Transverse colon (tissue), 4 donors: ENCODE results near the gene ADH5. TPM values are rescaled to one million over a fixed set of nuclear protein-coding genes. Genes with fewer than 3 reads are reported as not detected.
"Not testable (repeated sequence)": the region's sequence is repeated elsewhere in the genome, so short reads cannot be mapped to it uniquely, and the experiment has no call there.

ENCODE experiments used
- DNase-seq: peaks from one replicate; pipeline ENCODE4 v3.0.0-alpha.2; 2019
- H3K27ac ChIP-seq, 4 donors: fragments of 200-600 bp; sonication (generic); 2 replicates each; pipeline ENCODE4 v1.5.1; 2016 to 2018; ENCODE audit warnings: inconsistent platforms in 4 of 4
- H3K27me3 ChIP-seq: fragments of 200-600 bp; sonication (generic); 2 replicates; pipeline ENCODE4 v1.5.1; 2017; ENCODE audit warnings: inconsistent platforms
- H3K36me3 ChIP-seq, 4 donors: fragments of 200-600 bp; sonication (generic); 2 replicates each; pipeline ENCODE4 v1.5.1; 2017 to 2019; ENCODE audit warnings: inconsistent platforms in 4 of 4
- H3K4me1 ChIP-seq, 4 donors: fragments of 200-600 bp; sonication (generic); 2 replicates each; pipeline ENCODE4 v1.5.1; 2017 to 2020; ENCODE audit warnings: inconsistent platforms in 4 of 4
- H3K4me3 ChIP-seq, 4 donors: fragments of 200-600 bp; sonication (generic); 1 replicate in 1 of 4; 2 replicates in 3 of 4; pipeline versions ENCODE4 v1.5.1 to v1.6.1; 2017 to 2019; ENCODE audit warnings: inconsistent platforms in 4 of 4
- H3K9me3 ChIP-seq, 2 donors: fragments of 200-600 bp; sonication (generic); 2 replicates each; pipeline ENCODE4 v1.5.1; 2017 to 2019; ENCODE audit warnings: inconsistent platforms in 2 of 2
- EP300 ChIP-seq: sonication (generic); formaldehyde crosslinking; IDR thresholded peaks from one replicate; pipeline ENCODE4 v1.6.1; 2017; ENCODE audit warnings: antibody characterized with exemption, low read depth
- POLR2A ChIP-seq: fragments of 450-650 bp; IDR thresholded peaks from one replicate; pipeline ENCODE4 v1.6.1; 2016; ENCODE audit warnings: antibody characterized with exemption, mild to moderate bottlenecking, moderate library complexity
- POLR2AphosphoS5 ChIP-seq, 3 donors: sonication (generic); formaldehyde crosslinking; IDR thresholded peaks; one replicate each; pipeline ENCODE4 v1.6.1; 2016; ENCODE audit warnings: antibody characterized with exemption in 3 of 3
- WGBS, 2 donors: methylation state at CpG; one replicate each; pipeline ENCODE4 v1.1.5; 2018; ENCODE audit warnings: low coverage in 1 of 2; 5-methylcytosine and 5-hydroxymethylcytosine counted together
- in situ Hi-C, 4 donors: fragments of 200-750 bp; cut with MboI; loops; one replicate each; pipeline versions ENCODE4 v1.15.0 to v1.15.1; 2017; ENCODE audit warnings: low sequenced_read_pairs in 3 of 4, low pct_ligation_motif_present in 1 of 4, low pct_unique_long_range_greater_than_20kb in 1 of 4
- intact Hi-C: fragments of 100-400 bp; cut with DNase I; formaldehyde crosslinking; loops from one replicate; pipeline ENCODE4 v1.15.1; 2023; ENCODE audit warnings: low total_unique reads
- total RNA-seq, 4 donors: library from RNA; depleted of rRNA; stranded (reverse); fragments of >200 nt; gene quantifications; one replicate each; pipeline ENCODE4 v1.1.0, GENCODE V29; 2016
- TF ChIP-seq, protein P1 (sequence below), 5 experiments: fragments of 200-600 bp in 3 of 5; fragments of 450-650 bp in 2 of 5; sonication (generic) in 3 of 5; IDR thresholded peaks; 1 replicate in 2 of 5; 2 replicates in 3 of 5; pipeline ENCODE4 v1.5.1; 2016 to 2017; ENCODE audit warnings: antibody characterized with exemption in 5 of 5, inconsistent platforms in 3 of 5, mild to moderate bottlenecking in 2 of 5, moderate library complexity in 1 of 5

Gene ADH5
- total RNA-seq, 4 donors from 2014 or later: 63.3 to 159 (median 111) TPM

DNA sequence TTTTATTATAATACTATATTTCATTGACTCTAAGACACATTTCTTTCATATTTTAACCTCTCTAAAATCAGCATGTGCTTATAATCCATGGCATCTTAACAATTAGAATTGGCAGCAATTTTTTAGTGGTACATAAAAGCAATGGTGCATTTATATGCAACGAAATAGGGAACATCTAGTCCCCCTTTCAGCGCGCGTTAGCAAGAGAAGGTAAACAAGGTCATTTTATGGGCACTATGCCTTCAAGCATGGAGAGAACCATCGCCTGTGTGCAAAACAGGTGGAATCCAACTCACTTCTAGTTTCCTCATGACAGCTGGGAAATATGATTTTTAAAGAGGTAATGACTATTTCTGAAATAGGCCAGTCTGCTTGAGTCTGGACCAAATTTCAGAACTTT, 6.4 kb downstream of the ADH5 start:
- intact Hi-C loops: no loop called here
- peak overlapping the region in 2 of 4 donors; percentile 0 to 50 for H3K27ac ChIP-seq
- H3K4me1 ChIP-seq: peaks cover 7 to 88% (median 40%) of the 10 kb centered on the region in 4 donors
- no peaks in the 10 kb centered on the region for H3K27me3 ChIP-seq
- in situ Hi-C loops: no loop called here
- H3K4me3 ChIP-seq: no peak overlapping the region
- WGBS, 2 donors: 47 to 55% methylated on average over 2 to 5 of the region's 5 CpGs
- DNase-seq: no peak
- no peaks in the 10 kb centered on the region for H3K9me3 ChIP-seq
- no peak for TF ChIP-seq POLR2A
- H3K36me3 ChIP-seq: peaks cover 0 to 29% (median 12%) of the 10 kb centered on the region in 4 donors

DNA sequence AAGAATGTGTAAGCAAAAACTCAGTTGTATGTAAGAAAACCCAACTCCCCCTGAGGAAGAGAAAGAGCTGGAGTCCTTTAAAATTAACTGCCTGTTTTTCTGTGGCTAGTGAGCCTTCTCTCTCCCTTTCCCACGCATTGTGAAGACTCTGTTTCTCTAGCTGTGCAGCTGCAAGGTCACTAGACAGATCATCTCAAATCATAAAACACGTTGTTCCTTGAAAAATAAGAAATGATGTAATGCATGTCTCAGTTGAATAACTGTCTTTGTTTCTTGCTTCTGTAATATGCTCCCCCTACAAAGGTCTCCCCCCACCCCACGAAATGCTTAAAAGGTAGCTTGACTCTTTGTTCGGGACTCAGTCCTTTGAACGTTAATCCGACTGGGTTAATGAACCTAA, 7.7 kb downstream of the ADH5 start:
- H3K9me3 ChIP-seq, H3K4me3 ChIP-seq, H3K27me3 ChIP-seq, in situ Hi-C loops, intact Hi-C loops, DNase-seq: not testable (repeated sequence)
- H3K36me3 ChIP-seq: peaks cover 0 to 42% (median 14%) of the 10 kb centered on the region in 4 donors
- H3K27ac ChIP-seq: peak overlapping the region in 3 of 4 donors; percentile 42 to 62 (median 57)
- 16 to 55% methylated on average over 6 of the region's 6 CpGs for WGBS, 2 donors
- peaks cover 7 to 88% (median 42%) of the 10 kb centered on the region in 4 donors for H3K4me1 ChIP-seq

DNA sequence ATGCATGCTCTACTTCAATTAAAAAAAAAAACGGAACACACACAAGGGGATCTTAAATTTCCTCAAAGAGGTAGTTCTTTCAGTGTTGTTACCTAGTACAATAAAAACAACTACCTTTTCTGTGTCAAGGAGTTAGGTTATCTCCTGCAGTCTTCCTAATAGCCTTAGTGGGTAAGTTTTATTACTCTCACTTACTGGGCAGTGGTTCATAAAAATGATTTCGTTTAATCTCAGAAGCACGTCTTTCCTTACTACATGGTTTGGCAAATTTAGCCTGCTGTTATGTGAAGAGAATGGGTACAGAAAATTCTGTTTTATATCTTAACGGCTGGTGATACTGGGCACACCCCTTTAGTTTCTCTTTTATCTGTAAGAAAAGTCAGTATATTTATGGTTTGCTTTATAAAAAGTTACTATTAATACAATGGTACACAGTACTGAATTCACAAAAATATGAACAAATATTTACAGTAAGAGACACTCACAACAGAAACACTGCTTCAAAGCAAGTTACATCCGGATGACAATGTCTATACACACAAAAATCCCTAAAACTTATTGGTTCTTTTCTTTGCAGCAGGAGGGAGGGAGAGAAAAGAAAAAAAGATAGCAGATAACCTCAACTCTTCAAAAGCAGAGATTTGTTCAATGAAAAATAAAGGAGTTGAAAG, 8.8 kb downstream of the ADH5 start:
- intact Hi-C loops: no loop called here
- H3K36me3 ChIP-seq: peaks cover 0 to 52% (median 17%) of the 10 kb centered on the region in 4 donors

DNA sequence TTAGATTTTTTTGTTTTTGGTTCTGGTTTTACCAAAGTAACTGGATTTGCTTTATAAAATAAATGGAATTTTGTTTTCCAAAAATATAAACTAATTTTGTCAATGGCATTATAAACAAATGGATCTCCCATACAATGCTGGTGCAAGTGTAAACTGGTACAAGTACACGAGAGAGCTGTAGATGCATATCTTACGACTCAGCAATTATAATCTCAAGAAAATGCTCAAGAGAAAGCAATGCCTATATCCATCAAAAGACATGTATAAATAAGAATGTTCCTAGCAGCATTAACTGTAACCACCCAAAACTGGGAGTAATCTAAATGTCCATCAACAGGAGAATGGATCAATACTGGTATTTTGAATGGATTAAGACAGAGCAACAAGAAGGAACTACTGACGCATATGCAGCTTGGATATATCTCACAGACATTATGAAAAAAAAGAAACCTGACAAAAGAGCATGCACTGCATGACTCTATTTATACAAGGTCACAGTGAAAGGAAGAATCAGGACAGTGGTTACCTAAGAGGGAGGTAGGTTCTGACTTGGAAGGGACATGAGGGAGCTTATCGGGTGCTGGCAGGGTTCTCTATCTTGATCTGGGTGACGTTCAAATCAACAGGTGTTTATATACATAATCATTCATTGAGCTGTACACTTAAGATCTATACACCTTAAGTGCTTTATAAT, 9.5 kb downstream of the ADH5 start:
- TF ChIP-seq EP300 (no peak), POLR2A (no peak), POLR2AphosphoS5 (IDR thresholded peaks at IDR 0.05) (no peak)
- TF ChIP-seq, protein P1, sequence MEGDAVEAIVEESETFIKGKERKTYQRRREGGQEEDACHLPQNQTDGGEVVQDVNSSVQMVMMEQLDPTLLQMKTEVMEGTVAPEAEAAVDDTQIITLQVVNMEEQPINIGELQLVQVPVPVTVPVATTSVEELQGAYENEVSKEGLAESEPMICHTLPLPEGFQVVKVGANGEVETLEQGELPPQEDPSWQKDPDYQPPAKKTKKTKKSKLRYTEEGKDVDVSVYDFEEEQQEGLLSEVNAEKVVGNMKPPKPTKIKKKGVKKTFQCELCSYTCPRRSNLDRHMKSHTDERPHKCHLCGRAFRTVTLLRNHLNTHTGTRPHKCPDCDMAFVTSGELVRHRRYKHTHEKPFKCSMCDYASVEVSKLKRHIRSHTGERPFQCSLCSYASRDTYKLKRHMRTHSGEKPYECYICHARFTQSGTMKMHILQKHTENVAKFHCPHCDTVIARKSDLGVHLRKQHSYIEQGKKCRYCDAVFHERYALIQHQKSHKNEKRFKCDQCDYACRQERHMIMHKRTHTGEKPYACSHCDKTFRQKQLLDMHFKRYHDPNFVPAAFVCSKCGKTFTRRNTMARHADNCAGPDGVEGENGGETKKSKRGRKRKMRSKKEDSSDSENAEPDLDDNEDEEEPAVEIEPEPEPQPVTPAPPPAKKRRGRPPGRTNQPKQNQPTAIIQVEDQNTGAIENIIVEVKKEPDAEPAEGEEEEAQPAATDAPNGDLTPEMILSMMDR (IDR thresholded peaks at IDR 0.05): no peak
- intact Hi-C loops: no loop called here
- in situ Hi-C loops: no loop called here
- WGBS, 2 donors: 56% methylated on average over 3 to 5 of the region's 5 CpGs
- Histone ChIP-seq H3K9me3 (no peaks in the 10 kb centered on the region), H3K4me3 (no peak overlapping the region), H3K27ac (peak overlapping the region; percentile 43 to 62 (median 55)), H3K36me3 (peaks cover 0 to 52% (median 18%) of the 10 kb centered on the region in 4 donors), H3K27me3 (no peaks in the 10 kb centered on the region), H3K4me1 (peaks cover 7 to 72% (median 31%) of the 10 kb centered on the region in 4 donors)
- no peak for DNase-seq

More for the DNA sequence above, 8.8 kb downstream of the ADH5 start:
- TF ChIP-seq, protein P1 (IDR thresholded peaks at IDR 0.05): no peak
- TF ChIP-seq POLR2A (no peak), EP300 (no peak), POLR2AphosphoS5 (IDR thresholded peaks at IDR 0.05) (no peak)
- H3K9me3 ChIP-seq: no peaks in the 10 kb centered on the region
- in situ Hi-C loops: no loop called here
- peak overlapping the region; percentile 43 to 62 (median 55) for H3K27ac ChIP-seq
- 31 to 45% methylated on average over 5 of the region's 5 CpGs for WGBS, 2 donors
- DNase-seq: no peak
- H3K4me1 ChIP-seq: peaks cover 7 to 78% (median 35%) of the 10 kb centered on the region in 4 donors
- H3K27me3 ChIP-seq: no peaks in the 10 kb centered on the region
- H3K4me3 ChIP-seq: no peak overlapping the region

DNA sequence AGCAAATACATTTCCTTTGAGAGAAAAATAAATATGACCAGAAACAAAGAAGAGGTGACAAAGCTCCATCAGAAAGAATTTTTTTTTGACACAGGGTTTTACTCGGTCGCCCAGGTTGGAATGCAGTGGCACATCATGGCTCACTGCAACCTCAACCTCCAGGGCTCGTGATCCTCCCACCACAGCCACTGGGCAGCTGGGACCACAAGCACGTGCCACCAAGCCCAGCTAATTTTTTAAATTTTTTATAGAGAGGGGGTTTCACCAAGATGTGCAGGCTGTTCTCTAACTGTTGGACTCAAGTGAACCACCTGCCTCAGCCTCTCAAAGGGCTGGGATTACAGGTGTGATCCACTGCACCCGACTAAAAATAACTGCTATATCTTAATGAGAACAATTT, 10.3 kb downstream of the ADH5 start:
- DNase-seq: no peak
- Histone ChIP-seq H3K27ac (peak overlapping the region in 1 of 4 donors; percentile 62), H3K4me3 (no peak overlapping the region), H3K9me3 (no peaks in the 10 kb centered on the region), H3K36me3 (peaks cover 0 to 53% (median 19%) of the 10 kb centered on the region in 4 donors), H3K27me3 (no peaks in the 10 kb centered on the region), H3K4me1 (peaks cover 7 to 67% (median 30%) of the 10 kb centered on the region in 4 donors)
- in situ Hi-C loops: no loop called here
- intact Hi-C loops: no loop called here
- 78 to 82% methylated on average over 4 to 5 of the region's 5 CpGs for WGBS, 2 donors
- TF ChIP-seq, protein P1 (IDR thresholded peaks at IDR 0.05): no peak
- TF ChIP-seq POLR2AphosphoS5 (IDR thresholded peaks at IDR 0.05): no peak
- TF ChIP-seq POLR2A: no peak
- TF ChIP-seq EP300: no peak
